A549 (cell line): ENCODE results near the gene TMEM88. TPM values are rescaled to one million over a fixed set of nuclear protein-coding genes. Genes with fewer than 3 reads are reported as not detected.

ENCODE experiments used
- ATAC-seq, 2 experiments: fragments of 200-7000 bp in 1 of 2; fragments of >200 bp in 1 of 2; cut with Nextera tagmentation in 1 of 2; cut with Tn5 transposase in 1 of 2; 3 replicates each; pipeline versions ENCODE4 v1.8.0 to v1.9.1; 2018 to 2020; ENCODE audit warnings: mild to moderate bottlenecking in 1 of 2, moderate library complexity in 1 of 2
- CTCF ChIA-PET: fragments of 300-600 bp; sonication (Branson Sonifier 250); formaldehyde crosslinking; extraction: SDS; loops from one replicate; lab custom pipeline; 2021; ENCODE audit warnings: antibody characterized with exemption, inconsistent platforms; lab: Yijun Ruan, JAX
- POLR2A ChIA-PET: fragments of 350-600 bp; formaldehyde crosslinking; extraction: SDS; loops from one replicate; lab custom pipeline; 2021; ENCODE audit warnings: antibody characterized with exemption, inconsistent platforms; lab: Yijun Ruan, JAX
- DNase-seq, 2 experiments: peaks; one replicate each; pipeline versions ENCODE4 v3.0.0 to v3.0.0-alpha.2; 2011 to 2016; ENCODE audit warnings: low read depth in 1 of 2, low spot score in 1 of 2
- FAIRE-seq: peaks from 2 replicates; lab custom pipeline; 2011; peaks lifted over from hg19 to GRCh38; lab: Jason Lieb, UNC
- H3K27ac ChIP-seq, 2 experiments: fragments of >200 bp; sonication (Bioruptor Twin); formaldehyde crosslinking; 3 replicates each; pipeline ENCODE4 v1.5.1; 2016 to 2017
- H3K4me1 ChIP-seq: fragments of >200 bp; sonication (Bioruptor Twin); formaldehyde crosslinking; 3 replicates; pipeline ENCODE4 v1.6.1; 2016
- H3K4me2 ChIP-seq: fragments of >200 bp; sonication (Bioruptor Twin); formaldehyde crosslinking; 3 replicates; pipeline ENCODE4 v1.6.1; 2016
- H3K4me3 ChIP-seq: fragments of >200 bp; sonication (Bioruptor Twin); formaldehyde crosslinking; 3 replicates; pipeline ENCODE4 v1.5.1; 2016
- H3K9me3 ChIP-seq: fragments of >200 bp; sonication (Bioruptor Twin); formaldehyde crosslinking; 3 replicates; pipeline ENCODE4 v1.6.1; 2016
- CBX8 ChIP-seq: fragments of 200-600 bp; sonication (generic); IDR thresholded peaks from 2 replicates; pipeline ENCODE4 v1.6.1; 2016
- CEBPB ChIP-seq, 2 experiments: fragments of >200 bp in 1 of 2; sonication (Bioruptor Twin) in 1 of 2; formaldehyde crosslinking in 1 of 2; IDR thresholded peaks; 2 replicates each; pipeline ENCODE4 v1.6.1; 2012 to 2016
- CHD2 ChIP-seq: fragments of 150-350 bp; IDR thresholded peaks from 2 replicates; pipeline ENCODE4 v1.6.1; 2014; ENCODE audit warnings: low read length; ENCODE audit not compliant: partially characterized antibody
- CTCF ChIP-seq: fragments of >200 bp; sonication (Bioruptor Twin); formaldehyde crosslinking; IDR thresholded peaks from 3 replicates; pipeline ENCODE4 v1.5.1; 2016
- E2F6 ChIP-seq: IDR thresholded peaks from 2 replicates; pipeline ENCODE4 v1.6.1; 2012; ENCODE audit warnings: low read depth, borderline replicate concordance
- EHF ChIP-seq: fragments of 250-450 bp; sonication (Bioruptor Pico); IDR thresholded peaks from 2 replicates; pipeline ENCODE4 v1.5.0; 2020; ENCODE audit warnings: mild to moderate bottlenecking
- EHMT2 ChIP-seq: fragments of 200-600 bp; sonication (generic); IDR thresholded peaks from 2 replicates; pipeline ENCODE4 v1.6.1; 2016; ENCODE audit warnings: antibody characterized with exemption, low read depth, mild to moderate bottlenecking, moderate library complexity
- ELK1 ChIP-seq: fragments of 150-350 bp; IDR thresholded peaks from 2 replicates; pipeline ENCODE4 v1.6.1; 2014; ENCODE audit warnings: low read depth, mild to moderate bottlenecking, low read length
- EP300 ChIP-seq, 2 experiments: fragments of >200 bp; sonication (Bioruptor Twin); formaldehyde crosslinking; IDR thresholded peaks; 2 replicates in 1 of 2; 3 replicates in 1 of 2; pipeline ENCODE4 v1.6.1; 2016 to 2017
- ESRRA ChIP-seq: fragments of 150-350 bp; IDR thresholded peaks from 2 replicates; pipeline ENCODE4 v1.6.1; 2014; ENCODE audit warnings: mild to moderate bottlenecking, low read length, borderline replicate concordance
- FOSL2 ChIP-seq, 2 experiments: fragments of 450-650 bp in 1 of 2; fragments of >200 bp in 1 of 2; sonication (Bioruptor Twin) in 1 of 2; formaldehyde crosslinking; IDR thresholded peaks; 2 replicates each; pipeline versions ENCODE4 v1.5.0 to v1.6.1; 2016 to 2020; ENCODE audit warnings: mild to moderate bottlenecking in 1 of 2, moderate library complexity in 1 of 2
- FOXS1 ChIP-seq: fragments of 250-450 bp; sonication (Bioruptor Pico); IDR thresholded peaks from 2 replicates; pipeline ENCODE4 v1.5.0; 2020; ENCODE audit warnings: mild to moderate bottlenecking, moderate library complexity
- GATA3 ChIP-seq: IDR thresholded peaks from 2 replicates; pipeline ENCODE4 v1.6.1; 2012; ENCODE audit warnings: borderline replicate concordance
- HES2 ChIP-seq: fragments of >200 bp; sonication (Bioruptor Twin); formaldehyde crosslinking; IDR thresholded peaks from 2 replicates; pipeline ENCODE4 v1.6.1; 2016
- HEYL ChIP-seq: fragments of 250-450 bp; sonication (Bioruptor Pico); IDR thresholded peaks from 2 replicates; pipeline ENCODE4 v1.8.0; 2021; ENCODE audit warnings: mild to moderate bottlenecking, moderate library complexity
- HMGXB4 ChIP-seq: fragments of 250-450 bp; sonication (Bioruptor Pico); IDR thresholded peaks from 2 replicates; pipeline ENCODE4 v1.5.0; 2021; ENCODE audit warnings: mild to moderate bottlenecking, moderate library complexity, borderline replicate concordance
- HOXA7 ChIP-seq: fragments of 250-450 bp; sonication (Bioruptor Pico); IDR thresholded peaks from 2 replicates; pipeline ENCODE4 v1.5.0; 2020; ENCODE audit warnings: mild to moderate bottlenecking, moderate library complexity
- JUN ChIP-seq, 2 experiments: fragments of >200 bp; sonication (Bioruptor Twin); formaldehyde crosslinking; IDR thresholded peaks; 2 replicates in 1 of 2; 3 replicates in 1 of 2; pipeline ENCODE4 v1.6.1; 2016 to 2017
- JUNB ChIP-seq: fragments of >200 bp; sonication (Bioruptor Twin); formaldehyde crosslinking; IDR thresholded peaks from 2 replicates; pipeline ENCODE4 v1.6.1; 2016
- MAFK ChIP-seq: fragments of 450-650 bp; IDR thresholded peaks from 2 replicates; pipeline ENCODE4 v1.6.1; 2014; ENCODE audit not compliant: partially characterized antibody
- MAX ChIP-seq: IDR thresholded peaks from 2 replicates; pipeline ENCODE4 v1.6.1; 2012
- MAZ ChIP-seq: fragments of 150-350 bp; IDR thresholded peaks from 2 replicates; pipeline ENCODE4 v1.6.1; 2014; ENCODE audit warnings: antibody characterized with exemption, low read depth, low read length, borderline replicate concordance
- MYC ChIP-seq: IDR thresholded peaks from 2 replicates; pipeline ENCODE4 v1.6.1; 2012; ENCODE audit warnings: mild to moderate bottlenecking, inconsistent platforms, low read length, improper control_type of control experiment, borderline replicate concordance
- NFE2L2 ChIP-seq: fragments of 150-350 bp; conservative IDR thresholded peaks from 2 replicates; pipeline ENCODE4 v1.6.1; 2014; ENCODE audit warnings: low read length
- PHF8 ChIP-seq: fragments of 200-600 bp; sonication (generic); IDR thresholded peaks from 2 replicates; pipeline ENCODE4 v1.6.1; 2016; ENCODE audit warnings: low read depth, mild to moderate bottlenecking, antibody characterized with exemption, moderate library complexity, borderline replicate concordance
- POLR2A ChIP-seq: IDR thresholded peaks from 2 replicates; pipeline ENCODE4 v1.6.1; 2012; ENCODE audit warnings: mild to moderate bottlenecking, low read length
- RAD21 ChIP-seq, 2 experiments: fragments of >200 bp in 1 of 2; sonication (Bioruptor Twin) in 1 of 2; formaldehyde crosslinking in 1 of 2; IDR thresholded peaks in 1 of 2; conservative IDR thresholded peaks in 1 of 2; 2 replicates in 1 of 2; 3 replicates in 1 of 2; pipeline ENCODE4 v1.6.1; 2012 to 2018; ENCODE audit warnings: inconsistent platforms in 1 of 2
- RARB ChIP-seq: fragments of 250-450 bp; sonication (Bioruptor Pico); IDR thresholded peaks from 2 replicates; pipeline ENCODE4 v1.8.0; 2021; ENCODE audit warnings: mild to moderate bottlenecking, moderate library complexity
- RCOR1 ChIP-seq: fragments of 150-350 bp; IDR thresholded peaks from 2 replicates; pipeline ENCODE4 v1.6.1; 2014; ENCODE audit warnings: antibody characterized with exemption, low read length, low read depth
- RNF2 ChIP-seq: fragments of 200-600 bp; sonication (generic); IDR thresholded peaks from 2 replicates; pipeline ENCODE4 v1.6.1; 2016; ENCODE audit warnings: low read depth, mild to moderate bottlenecking, antibody characterized with exemption, moderate library complexity, borderline replicate concordance
- SMC3 ChIP-seq: fragments of >200 bp; sonication (Bioruptor Twin); formaldehyde crosslinking; IDR thresholded peaks from 3 replicates; pipeline ENCODE4 v1.6.1; 2018; ENCODE audit warnings: inconsistent platforms
- SREBF2 ChIP-seq: fragments of 450-650 bp; IDR thresholded peaks from 2 replicates; pipeline ENCODE4 v1.6.1; 2014; ENCODE audit warnings: mild to moderate bottlenecking, moderate library complexity
- ZC3H11A ChIP-seq: fragments of 450-650 bp; IDR thresholded peaks from 2 replicates; pipeline ENCODE4 v1.6.1; 2014; ENCODE audit warnings: antibody characterized with exemption, mild to moderate bottlenecking
- ZFP36 ChIP-seq: fragments of 450-650 bp; IDR thresholded peaks from 2 replicates; pipeline ENCODE4 v1.6.1; 2014; ENCODE audit warnings: borderline replicate concordance; ENCODE audit not compliant: partially characterized antibody
- ZNF302 ChIP-seq: fragments of 250-450 bp; sonication (Bioruptor Pico); IDR thresholded peaks from 2 replicates; pipeline ENCODE4 v1.9.0; 2021; ENCODE audit warnings: inconsistent platforms, mild to moderate bottlenecking, moderate library complexity
- ZSCAN20 ChIP-seq: fragments of 250-450 bp; sonication (Bioruptor Pico); IDR thresholded peaks from 2 replicates; pipeline ENCODE4 v1.8.0; 2022; ENCODE audit warnings: mild to moderate bottlenecking, moderate library complexity
- WGBS: methylation state at CpG from one replicate; pipeline ENCODE4 v1.1.6; 2017; ENCODE audit errors: missing lambda C conversion rate; 5-methylcytosine and 5-hydroxymethylcytosine counted together
- polyA plus RNA-seq, 4 experiments: library from polyadenylated mRNA; depleted of rRNA in 3 of 4; stranded (reverse); fragments of >200 nt; fragmentation: RNase III in 1 of 4; extraction: RNeasy Plus Mini Kit Qiagen cat#74134 plus additional on column Dnase treatment in 1 of 4; gene quantifications; 2 replicates in 3 of 4; 3 replicates in 1 of 4; pipeline ENCODE4 v1.2.3, GENCODE V29; 2011 to 2017

The TMEM88 gene
- polyA plus RNA-seq, 2 of the 4 experiments (the other 2 are of a cell fraction) = 0.17 to 0.48 TPM

GRCh38 chr17:7851438-7852261 is 3.2 kb upstream of the TMEM88 start:
- Histone ChIP-seq H3K4me2 (peak overlapping the region; percentile 61), H3K4me1 (peaks cover 23% of the 10 kb centered on the region; the same call in 2 of the 3 replicates), H3K27ac (no peak overlapping the region), H3K9me3 (no peaks in the 10 kb centered on the region), H3K4me3 (no peak overlapping the region)
- peak; percentile 66 to 86 for ATAC-seq
- peak; percentile 97 for FAIRE-seq
- 32% methylated on average over 33 of the region's 60 CpGs for WGBS
- CTCF ChIA-PET = interaction anchor here (0.8 to 25.1 kb wide), 22 partner anchors 9 to 207 kb away, joined by 3 to 677 read pairs (median 4); partner anchors contain the start of genes CHD3, KDM6B and WRAP53
- peak; percentile 78 to 93 for DNase-seq
- POLR2A ChIA-PET = interaction anchor here (0.5 to 1.7 kb wide), 2 partner anchors 9 to 44 kb away, joined by 4 to 5 read pairs; no protein-coding TSS in a partner anchor
- TF ChIP-seq ZFP36 (no peak), RCOR1 (no peak), MAZ (no peak; the same call in 1 of the 2 replicates), SREBF2 (no peak), ZSCAN20 (CRISPR knock-in tag) (no peak), ZNF302 (CRISPR knock-in tag) (no peak), JUN (IDR thresholded peaks at IDR 0.05) (peak in 1 of 2 experiments; percentile 49; a peak in 1 of 5 replicates), FOSL2 (IDR thresholded peaks at IDR 0.05) (no peak), FOSL2 (CRISPR knock-in tag; IDR thresholded peaks at IDR 0.05) (no peak), CBX8 (no peak), CTCF (peak; percentile 98), JUNB (no peak), RNF2 (no peak), PHF8 (no peak), RARB (CRISPR knock-in tag) (no peak), MAFK (no peak), EHF (CRISPR knock-in tag) (no peak), MAX (peak; percentile 81), FOXS1 (CRISPR knock-in tag) (no peak), EP300 (IDR thresholded peaks at IDR 0.05) (no peak), NFE2L2 (no peak), ESRRA (no peak), HOXA7 (no peak), CHD2 (no peak), HMGXB4 (CRISPR knock-in tag) (0 out of 2 replicates have a peak, but pooled peaks have one; percentile 42), GATA3 (peak; percentile 35; the same call in 1 of the 2 replicates), RAD21 (conservative IDR thresholded peaks at IDR 0.05 in 1 of 2, IDR thresholded peaks at IDR 0.05 in 1 of 2) (peak; percentile 98), E2F6 (no peak), EHMT2 (no peak), MYC (peak; percentile 65; the same call in 1 of the 2 replicates), HEYL (CRISPR knock-in tag) (no peak), SMC3 (peak; percentile 98), ELK1 (no peak), CEBPB (IDR thresholded peaks at IDR 0.05) (no peak), HES2 (no peak), ZC3H11A (no peak), POLR2A (peak; percentile 26; the same call in 1 of the 2 replicates)
